GM10847 (cell line): ENCODE data around the gene PLAAT2.

Experiments
- POLR2A ChIP-seq: IDR thresholded peaks from 2 replicates; pipeline ENCODE4 v1.6.1; 2011; ENCODE audit not compliant: insufficient read length; ENCODE audit errors: extremely low read depth

Gene PLAAT2

DNA sequence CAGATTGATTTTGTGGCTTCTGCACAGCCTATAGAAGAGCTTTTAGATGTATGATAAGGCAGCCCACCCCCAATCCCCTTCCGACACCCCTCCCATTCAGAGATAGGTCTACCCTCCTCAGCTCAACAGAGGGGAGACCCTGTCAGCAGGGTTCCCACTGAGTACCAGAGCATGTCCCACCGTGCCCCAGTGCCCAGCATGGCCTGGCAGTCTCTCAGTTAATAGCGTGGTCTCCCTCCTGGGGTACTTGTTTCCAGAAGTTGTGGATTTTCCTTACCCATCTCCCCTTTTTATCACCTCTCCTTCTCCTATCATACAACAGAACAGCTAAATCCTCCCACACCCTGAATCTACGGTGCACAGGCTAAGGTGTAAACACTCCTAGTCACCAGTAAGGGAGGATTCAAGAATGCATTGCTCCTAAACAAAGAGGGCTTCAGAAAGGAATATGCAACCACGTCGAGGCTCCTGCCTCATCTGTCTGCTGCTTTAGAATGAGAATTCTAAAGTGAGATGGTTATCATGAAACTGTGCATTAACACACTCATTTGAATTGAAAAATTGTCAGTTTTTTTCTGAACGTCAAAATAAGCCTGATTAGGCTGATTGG lies 6.7 kb downstream of the PLAAT2 start:
- TF ChIP-seq POLR2A: no peak

DNA sequence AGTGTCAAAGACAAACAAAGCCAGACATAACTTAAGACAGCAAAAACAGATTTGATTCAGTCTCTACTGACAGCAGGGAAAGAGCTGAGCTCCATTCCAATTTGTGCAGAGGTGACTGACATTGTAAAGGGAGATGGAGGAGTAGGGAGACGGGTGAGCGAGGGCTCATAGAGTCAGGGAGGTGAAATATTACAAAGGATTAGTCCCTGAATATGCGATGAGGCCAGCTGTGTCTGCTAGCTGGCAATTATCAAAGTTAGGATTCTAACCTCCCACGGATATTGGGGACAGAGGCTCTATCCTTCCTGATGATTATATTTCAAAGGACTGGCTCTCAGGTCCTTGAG lies 8.3 kb downstream of the PLAAT2 start:
- TF ChIP-seq POLR2A: no peak

DNA sequence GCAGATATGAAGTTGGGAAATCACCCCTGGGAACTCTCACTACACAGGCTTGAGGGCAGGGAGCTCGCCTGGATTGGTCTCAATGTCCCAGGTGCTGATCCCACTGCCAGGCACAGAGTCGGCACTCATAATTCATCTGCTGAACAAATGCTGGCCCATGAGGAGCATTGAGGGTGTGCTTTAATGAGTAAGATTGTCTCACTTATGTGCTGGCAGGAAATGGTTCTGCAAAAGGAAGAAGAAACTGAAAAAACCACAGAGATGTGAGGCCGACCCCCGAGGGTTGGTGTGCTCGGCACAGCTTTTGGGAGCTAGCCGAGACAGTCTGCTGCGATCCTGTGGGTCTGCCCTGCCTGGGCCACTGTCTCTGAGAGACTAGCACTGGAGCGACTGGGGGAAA lies 9.4 kb downstream of the PLAAT2 start:
- TF ChIP-seq POLR2A: no peak

DNA sequence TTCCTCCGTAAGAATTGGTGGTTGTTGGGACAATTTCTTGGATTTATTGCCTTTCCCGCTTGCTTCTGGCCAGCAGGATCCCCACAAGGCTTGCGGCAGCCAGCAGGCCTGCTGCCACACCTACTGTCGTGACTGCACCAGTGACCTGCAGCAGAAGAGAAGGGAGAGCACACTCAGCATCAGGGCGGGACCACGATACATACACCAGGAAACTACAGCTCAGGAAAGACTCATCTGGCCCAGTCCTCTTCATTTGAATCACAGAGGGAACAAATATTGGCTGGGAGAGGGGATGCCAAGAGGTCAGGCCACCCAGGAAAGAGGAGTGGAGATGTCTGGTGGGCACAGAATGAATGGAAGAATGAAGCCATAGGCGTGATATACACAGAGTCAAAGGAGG lies 10.3 kb downstream of the PLAAT2 start:
- TF ChIP-seq POLR2A: no peak

DNA sequence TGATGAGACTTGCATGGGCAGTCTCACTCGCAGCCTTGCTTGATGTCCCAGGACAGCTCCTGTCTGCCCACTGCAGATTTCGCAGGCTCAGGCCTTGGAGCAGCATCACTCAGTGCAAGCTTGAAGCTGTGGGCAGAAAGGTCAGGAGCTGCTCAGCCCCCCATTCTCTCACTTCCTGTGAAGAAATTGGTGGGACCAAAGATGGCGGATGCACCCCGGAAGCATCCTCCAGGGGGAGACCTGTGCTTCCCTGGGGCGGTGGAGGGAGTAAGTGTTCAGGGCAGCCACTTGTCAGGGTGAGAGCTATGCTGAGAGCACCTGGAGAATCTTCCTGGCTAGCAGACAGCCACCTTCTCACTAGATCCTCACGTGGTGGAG lies 11.3 kb downstream of the PLAAT2 start:
- no peak for TF ChIP-seq POLR2A

DNA sequence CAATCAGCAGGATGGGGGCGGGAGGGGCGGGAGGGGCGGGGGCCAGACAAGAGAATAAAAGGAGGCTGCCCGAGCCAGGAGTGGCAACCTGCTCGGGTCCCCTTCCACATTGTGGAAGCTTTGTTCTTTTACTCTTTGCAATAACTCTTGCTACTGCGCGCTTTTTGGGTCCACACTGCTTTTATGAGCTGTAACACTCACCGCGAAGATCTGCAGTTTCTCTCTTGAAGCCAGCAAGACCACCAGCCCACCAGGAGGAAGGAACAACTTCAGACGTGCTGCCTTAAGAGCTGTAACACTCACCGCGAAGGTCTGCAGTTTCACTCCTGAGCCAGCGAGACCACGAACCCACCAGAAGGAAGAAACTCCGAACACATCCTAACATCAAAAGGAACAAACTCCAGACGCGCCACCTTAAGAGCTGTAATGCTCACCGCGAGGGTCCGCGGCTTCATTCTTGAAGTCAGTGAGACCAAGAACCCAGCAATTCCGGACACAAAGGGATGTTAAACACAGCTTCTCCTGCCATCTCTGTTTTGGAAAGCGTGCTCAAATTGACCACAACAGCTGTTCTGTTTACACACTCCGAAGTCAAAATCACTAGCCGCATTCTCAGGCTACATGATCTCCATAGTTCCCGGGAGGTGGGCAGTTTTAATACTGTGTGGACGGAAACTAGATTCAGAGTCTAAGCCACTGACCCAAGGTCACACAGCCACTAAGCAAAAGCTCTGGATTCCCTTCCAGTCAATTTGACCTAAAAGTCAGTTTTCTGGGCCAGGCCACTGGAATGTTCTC lies 11.9 kb downstream of the PLAAT2 start:
- TF ChIP-seq POLR2A: no peak

DNA sequence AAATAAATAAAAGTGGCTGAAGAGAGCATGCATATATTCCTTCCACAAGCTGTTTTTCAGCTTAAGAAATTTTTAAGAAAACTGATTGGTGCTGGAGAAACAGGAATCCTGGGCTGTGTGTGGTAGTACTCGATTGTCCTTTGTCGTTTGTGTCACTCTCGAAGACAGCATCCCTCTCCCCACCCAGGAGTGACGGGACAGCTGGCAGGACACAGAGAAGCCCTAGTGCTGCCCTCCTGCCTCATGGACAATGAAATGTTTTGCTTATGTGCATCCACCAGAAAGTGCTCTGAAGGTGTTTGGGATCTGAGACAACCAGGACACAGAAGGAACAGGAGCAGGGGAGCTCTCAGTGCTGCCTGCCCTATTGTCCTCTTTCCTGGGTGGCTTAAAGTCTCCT lies 13.8 kb downstream of the PLAAT2 start:
- TF ChIP-seq POLR2A: no peak

DNA sequence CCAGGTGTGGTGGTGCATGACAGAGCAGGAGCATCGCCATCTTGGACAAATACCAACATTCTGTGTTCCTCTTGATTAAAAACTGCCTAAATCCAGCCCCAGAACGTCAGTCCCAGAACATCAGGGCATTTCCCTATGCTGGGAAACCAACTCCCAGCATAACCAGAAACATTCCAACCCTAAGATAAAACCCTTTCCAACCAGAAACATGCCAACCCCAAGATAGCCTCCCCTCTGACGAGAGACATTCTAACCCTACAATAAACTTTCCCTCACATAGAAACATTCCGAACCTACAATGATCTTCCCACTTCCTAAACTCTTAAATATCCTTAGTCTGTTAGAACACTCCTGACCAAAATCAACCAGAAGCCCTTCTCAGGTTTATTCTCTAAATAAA lies 15.0 kb downstream of the PLAAT2 start:
- TF ChIP-seq POLR2A: no peak

DNA sequence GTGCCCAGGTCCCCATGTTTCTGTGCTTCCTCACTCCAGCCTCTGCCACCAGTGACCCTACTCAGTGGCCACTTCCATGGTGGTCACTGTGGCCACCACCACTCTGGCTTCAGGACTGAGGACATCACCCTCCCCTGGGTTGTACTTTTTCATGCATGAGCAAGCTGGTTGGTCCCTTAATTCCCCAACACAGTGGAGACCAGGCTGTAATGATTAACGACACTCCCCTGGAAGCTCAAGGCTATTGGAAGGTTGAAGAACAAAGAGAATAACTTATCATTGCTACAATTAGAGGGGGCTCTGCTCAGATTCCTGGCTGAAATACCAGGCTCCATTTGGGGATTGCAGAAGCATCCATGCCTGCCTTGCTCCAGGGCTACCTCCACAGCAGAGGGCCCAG lies 16.1 kb downstream of the PLAAT2 start:
- TF ChIP-seq POLR2A: no peak

DNA sequence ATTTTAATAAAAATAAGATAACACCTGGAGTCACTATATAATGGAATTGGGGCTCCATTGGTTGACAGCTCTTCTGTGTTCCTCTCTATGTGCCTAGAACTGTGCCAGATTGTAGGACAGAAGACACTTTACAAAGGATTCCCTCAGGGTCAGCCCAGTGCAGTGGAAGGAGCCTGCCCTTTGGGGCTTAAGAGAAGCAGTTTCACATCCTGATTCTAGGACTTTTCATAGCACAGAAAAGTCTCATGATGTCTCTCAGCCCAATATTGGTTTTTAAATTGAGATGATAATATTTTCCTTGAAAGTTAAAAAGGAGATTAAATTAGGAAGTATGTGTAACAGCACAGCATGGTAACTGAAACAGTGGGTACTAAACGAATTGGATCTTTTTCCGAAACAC lies 19.5 kb downstream of the PLAAT2 start:
- no peak for TF ChIP-seq POLR2A

DNA sequence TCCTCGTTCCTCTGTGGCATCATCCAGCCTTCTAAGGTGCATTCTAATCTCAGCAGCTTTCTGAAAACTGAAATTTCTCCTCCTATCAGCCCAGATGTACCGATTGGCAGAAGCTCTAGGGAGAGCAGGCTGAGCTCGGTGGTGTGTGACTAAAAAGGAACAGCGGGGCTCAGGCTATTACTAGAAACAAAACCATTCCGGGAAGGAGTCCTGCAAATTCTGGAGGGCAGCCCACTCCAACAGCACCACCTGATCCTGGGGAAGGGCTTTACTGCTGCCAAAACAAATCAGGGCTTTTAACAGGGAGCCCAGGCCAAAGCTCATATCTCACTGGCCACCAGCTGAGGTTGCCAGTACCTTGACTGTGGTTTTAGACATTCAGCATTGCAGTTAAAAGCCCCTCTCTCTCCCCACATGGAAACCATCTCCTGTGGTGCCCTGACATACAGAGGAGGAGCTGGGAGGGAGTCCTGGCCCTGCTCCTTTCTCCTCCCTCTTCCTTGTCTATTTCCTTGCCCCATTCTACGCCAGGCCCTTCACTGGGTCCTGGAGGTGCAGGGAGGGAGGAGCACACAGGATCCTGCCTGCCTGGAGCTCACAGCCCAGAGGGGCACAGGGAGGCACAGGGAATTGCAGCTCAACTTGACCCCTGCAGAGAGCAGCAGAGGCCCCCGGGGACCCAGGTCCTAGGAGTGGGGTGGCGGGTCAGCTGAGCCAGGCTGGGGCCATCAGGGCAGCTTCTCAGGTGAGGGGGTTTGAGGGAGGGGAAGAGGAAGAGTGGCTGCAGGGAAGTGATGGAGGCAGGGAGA lies 25.7 kb downstream of the PLAAT2 start:
- TF ChIP-seq POLR2A: no peak

DNA sequence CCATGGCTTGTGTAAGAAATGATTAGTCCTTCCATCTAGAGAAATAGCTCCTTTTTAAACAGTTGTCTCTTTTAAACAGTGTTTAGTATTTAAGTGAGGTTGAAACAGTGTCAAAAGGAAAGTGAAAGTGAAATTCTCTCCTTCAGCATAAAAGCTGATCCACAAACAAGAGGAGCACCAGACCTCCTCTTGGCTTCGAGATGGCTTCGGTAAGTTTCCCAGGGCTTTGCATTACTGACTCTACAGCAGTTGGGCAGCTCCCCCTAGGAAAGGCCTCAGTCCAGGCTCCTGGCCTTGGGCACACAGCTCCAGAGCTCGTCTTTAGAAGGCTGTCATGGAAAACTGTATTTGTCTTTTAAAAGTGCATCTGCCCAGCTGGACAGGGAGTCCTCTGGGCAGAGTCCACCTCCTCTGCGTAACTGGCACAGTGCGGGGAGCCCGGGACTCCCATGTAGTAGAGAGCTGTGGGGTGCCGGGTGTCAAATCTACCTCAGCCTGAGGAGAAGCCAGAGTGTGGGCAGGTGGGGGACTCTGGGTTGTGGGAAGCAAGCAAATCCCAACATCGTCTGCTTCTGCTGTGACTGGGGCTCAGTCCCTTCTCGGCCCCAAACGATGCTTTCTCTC lies 26.4 kb downstream of the PLAAT2 start, which contains the start of gene PLAAT4:
PLAAT4 (plus strand) TSS at position 140 of the 624 bp plus-strand sequence; CDS start at position 201, 61 bp downstream.
- no peak for TF ChIP-seq POLR2A

DNA sequence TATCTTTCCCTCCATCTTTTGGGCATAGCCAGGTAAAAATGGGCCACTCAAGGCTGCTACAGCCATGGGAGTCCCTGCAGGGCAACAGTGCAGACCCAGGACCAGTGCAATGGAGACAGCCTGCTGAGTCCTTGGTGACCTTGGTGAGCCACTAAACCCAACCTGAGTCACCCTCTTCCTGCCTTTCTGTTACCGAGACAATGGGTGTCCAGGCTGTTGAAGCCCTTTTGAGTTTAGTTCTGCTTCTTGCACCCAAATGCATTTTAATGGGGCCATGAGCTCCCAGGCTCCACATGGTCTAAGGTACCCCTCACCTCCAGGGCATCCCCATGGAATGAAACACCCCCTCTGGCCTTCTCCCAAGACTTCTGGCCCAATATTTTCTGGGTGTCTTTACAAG lies 27.4 kb downstream of the PLAAT2 start:
- no peak for TF ChIP-seq POLR2A

DNA sequence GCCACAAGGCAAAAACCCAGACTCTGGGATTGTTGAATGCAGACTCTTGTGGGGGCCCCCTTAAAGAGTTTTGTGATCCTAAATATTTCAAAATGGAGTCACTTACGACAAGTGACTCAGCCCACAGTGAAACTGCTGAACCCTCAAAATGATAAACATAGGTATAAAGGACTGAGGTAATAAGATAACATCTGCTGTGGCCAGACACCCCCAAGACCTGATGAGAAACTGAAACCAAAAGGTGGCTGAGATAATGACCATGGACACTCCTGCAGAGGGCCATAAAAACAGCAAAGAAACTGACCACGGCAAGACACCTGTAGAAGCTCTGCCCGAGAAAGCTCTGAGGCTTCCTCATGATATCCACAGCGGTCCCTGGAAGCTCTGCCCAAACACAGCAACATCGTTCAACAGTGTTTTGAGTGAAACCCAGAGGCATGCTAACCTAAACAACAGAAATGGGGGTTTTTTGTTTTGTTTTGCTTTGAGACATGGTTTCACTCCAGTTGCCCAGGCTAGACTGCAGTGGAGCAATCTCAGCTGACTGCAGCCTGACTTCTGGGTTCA lies 28.2 kb downstream of the PLAAT2 start:
- no peak for TF ChIP-seq POLR2A

DNA sequence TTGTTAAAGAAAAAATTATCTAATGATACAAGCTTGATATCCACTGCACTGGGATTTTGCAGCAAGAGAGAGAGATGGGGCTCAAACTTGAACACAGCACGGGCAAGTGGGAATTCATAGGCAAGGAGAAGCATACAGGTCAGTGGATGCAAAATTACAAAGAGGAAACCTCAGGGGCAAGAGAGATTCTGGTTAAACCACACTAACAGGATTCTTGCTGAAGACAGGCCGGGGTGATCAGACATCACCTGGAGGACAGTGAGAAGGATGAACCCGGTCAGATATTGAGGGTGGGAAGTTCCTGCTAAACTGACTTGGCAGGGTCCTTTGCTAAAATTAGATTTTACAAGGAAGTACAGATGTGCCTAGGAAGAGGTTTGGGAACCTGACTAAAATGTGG lies 29.1 kb downstream of the PLAAT2 start:
- TF ChIP-seq POLR2A: no peak

DNA sequence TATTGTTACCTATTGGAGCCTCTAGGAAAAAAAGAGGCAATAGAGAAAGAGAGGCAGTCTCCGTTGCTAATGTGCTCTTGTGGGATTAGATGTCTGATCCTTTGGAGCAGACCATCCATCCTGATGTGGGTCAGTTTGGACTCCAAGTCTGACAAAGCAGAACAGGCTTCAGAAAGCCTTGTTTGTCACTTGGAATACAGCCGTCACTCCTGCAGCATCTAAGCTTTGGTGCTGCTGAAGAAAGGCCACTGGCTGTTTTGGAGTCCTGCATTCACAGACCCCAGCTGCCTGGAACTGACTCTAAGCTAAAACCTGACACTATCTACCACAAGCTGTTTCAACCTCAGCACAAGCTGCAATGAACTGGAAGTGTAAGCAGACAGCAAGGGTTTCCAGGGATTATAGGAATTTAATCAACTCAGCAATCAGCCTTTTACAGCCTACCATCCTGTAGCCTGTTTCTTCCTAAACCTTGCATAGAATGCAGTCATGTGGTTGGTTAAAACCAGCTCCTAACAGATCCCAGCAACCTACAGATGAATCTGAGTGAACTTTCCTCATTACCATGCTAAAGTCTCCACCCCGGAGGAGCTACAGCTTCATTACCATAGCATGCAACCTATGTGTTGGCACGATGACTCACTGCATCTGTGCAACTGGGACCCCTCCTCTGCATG lies 30.2 kb downstream of the PLAAT2 start:
- no peak for TF ChIP-seq POLR2A
